HG03378 (cell line): ENCODE measurements around the gene PTTG1IP.

Experiments
- ATAC-seq: cut with Tn5 transposase; IDR thresholded peaks from one replicate; pipeline ENCODE4 v1.9.1; 2021; ENCODE audit warnings: mild to moderate bottlenecking, moderate library complexity; ENCODE audit not compliant: unreplicated experiment

Gene PTTG1IP

GRCh38 chr21:44909719-44910118 is 36.2 kb upstream of the PTTG1IP start:
- no peak for ATAC-seq

- ATAC-seq, result no peak
These were observed 35.4 kb upstream of the PTTG1IP start for GRCh38 chr21:44908908-44909307.

- no peak for ATAC-seq
These were observed 34.7 kb upstream of the PTTG1IP start for GRCh38 chr21:44907966-44908895.

- no peak for ATAC-seq
These were observed 33.9 kb upstream of the PTTG1IP start for GRCh38 chr21:44907225-44907965.

- no peak for ATAC-seq
These were observed 32.2 kb upstream of the PTTG1IP start for GRCh38 chr21:44905728-44906090.

- ATAC-seq, result no peak
These were observed 31.7 kb upstream of the PTTG1IP start for GRCh38 chr21:44905016-44905727.

- no peak for ATAC-seq
These were observed 30.8 kb upstream of the PTTG1IP start for GRCh38 chr21:44904141-44904923.

GRCh38 chr21:44903689-44904088 is 30.2 kb upstream of the PTTG1IP start:
- no peak for ATAC-seq

GRCh38 chr21:44903050-44903685 is 29.7 kb upstream of the PTTG1IP start:
- no peak for ATAC-seq

- no peak for ATAC-seq
These were observed 29.0 kb upstream of the PTTG1IP start for GRCh38 chr21:44902268-44903049.

GRCh38 chr21:44901391-44902074 is 28.0 kb upstream of the PTTG1IP start:
- ATAC-seq, result no peak

GRCh38 chr21:44900559-44901251 is 27.2 kb upstream of the PTTG1IP start:
- no peak for ATAC-seq

- ATAC-seq, result no peak
These were observed 26.5 kb upstream of the PTTG1IP start for GRCh38 chr21:44899768-44900558.

GRCh38 chr21:44898851-44899767 is 25.6 kb upstream of the PTTG1IP start:
- no peak for ATAC-seq

GRCh38 chr21:44898011-44898488 is 24.6 kb upstream of the PTTG1IP start:
- ATAC-seq, result no peak

GRCh38 chr21:44897326-44898010 is 24.0 kb upstream of the PTTG1IP start:
- ATAC-seq, result no peak
